Measurements from ENCODE around the gene ZNG1B.
"Not testable (repeated sequence)": the region's sequence is repeated elsewhere in the genome, so short reads cannot be mapped to it uniquely, and the experiment has no call there.

GRCh38 chr2:113521492-113521891 is 84.0 kb downstream of the ZNG1B start:
- TF ChIP-seq CTCF, POLR2A (IDR thresholded peaks at IDR 0.05): not testable (repeated sequence)
